Measurements from ENCODE around the gene OTUD4. TPM values are rescaled to one million over a fixed set of nuclear protein-coding genes. Genes with fewer than 3 reads are reported as not detected.

Gene OTUD4
- total and polyA plus RNA-seq, 4 donors = 5.3 to 27.5 (median 11.6) TPM

DNA sequence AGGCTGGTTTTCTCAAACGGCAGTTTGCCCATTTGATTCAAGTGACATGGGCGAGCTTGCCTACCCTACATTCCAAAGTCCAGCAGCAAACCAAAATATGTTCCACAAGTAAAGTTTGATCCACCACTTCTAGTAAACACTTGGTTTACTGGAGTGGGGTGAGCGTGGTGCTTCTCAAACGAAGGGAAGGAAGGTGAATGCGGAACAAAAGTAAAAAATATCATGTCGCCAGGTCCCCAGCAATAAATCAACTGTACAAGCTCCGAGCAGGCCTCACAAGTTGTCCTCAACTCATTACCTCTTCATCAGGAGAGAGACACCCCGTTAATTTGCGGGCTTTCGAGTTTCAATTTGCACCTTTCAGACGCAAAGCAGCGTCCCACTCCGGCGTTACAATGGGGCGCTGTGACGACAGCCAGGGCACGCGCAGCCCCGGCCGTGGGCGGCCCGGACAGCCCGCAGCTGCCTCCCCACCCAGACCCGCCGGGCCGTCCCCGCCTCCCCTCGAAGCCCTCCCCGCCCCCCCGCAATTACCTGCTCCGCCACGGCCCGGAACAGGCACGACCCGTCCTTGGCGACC lies 1.0 kb downstream of the OTUD4 start:
- no peaks in the 10 kb centered on the region for H3K27me3 ChIP-seq (ENCODE audit: control insufficient read depth in 4 of 4, insufficient read depth in 4 of 4, low read length in 3 of 4)
- peak; percentile 78 for DNase-seq (ENCODE audit: low spot score)

DNA sequence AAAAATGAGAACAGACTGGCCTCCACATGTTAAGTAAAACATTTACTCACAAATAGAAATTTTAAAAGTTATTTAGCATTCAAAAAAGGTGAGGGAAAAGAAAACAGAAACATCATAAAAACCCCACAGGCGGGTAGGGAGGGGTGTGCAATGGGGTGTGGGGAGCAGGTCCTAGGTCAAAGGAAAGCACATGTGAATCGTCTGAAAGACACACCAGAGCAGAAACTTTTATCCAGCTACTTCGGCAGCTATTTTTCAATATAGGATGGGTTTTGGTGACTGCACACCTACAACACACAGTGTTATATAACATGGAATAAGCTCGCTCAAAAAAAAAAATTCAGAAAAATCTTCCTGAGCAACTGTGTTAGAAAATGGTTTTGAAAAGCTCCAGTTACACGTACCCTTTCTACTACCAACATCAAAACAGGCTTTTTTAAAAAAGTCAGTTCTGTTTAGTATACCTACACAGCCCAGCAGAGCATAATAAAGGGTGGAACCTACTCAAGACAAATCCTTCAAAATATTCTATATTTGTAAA lies 1.6 kb downstream of the OTUD4 start:
- H3K36me3 ChIP-seq (ENCODE audit: control insufficient read depth in 4 of 4, insufficient read depth in 3 of 4, low read depth in 1 of 4, low read length in 3 of 4) = peaks cover 0 to 6% (median under 1%) of the 10 kb centered on the region in 4 donors
- peak overlapping the region; percentile 93 to 99 for H3K9ac ChIP-seq (ENCODE audit: low read depth in 1 of 2, low read length in 2 of 2)
- peak overlapping the region; percentile 86 to 89 (median 87) for H3K4me3 ChIP-seq (ENCODE audit: low read depth in 1 of 3, low read length in 3 of 3)
- peaks cover 12 to 25% (median 19%) of the 10 kb centered on the region in 4 donors for H3K4me1 ChIP-seq (ENCODE audit: control insufficient read depth in 4 of 4, insufficient read depth in 4 of 4, low read length in 3 of 4)
- no peaks in the 10 kb centered on the region for H3K9me3 ChIP-seq (ENCODE audit: control insufficient read depth in 4 of 4, low read length in 3 of 4)
- WGBS = 2% methylated on average over 5 of the region's 5 CpGs
- TF ChIP-seq, protein P1, sequence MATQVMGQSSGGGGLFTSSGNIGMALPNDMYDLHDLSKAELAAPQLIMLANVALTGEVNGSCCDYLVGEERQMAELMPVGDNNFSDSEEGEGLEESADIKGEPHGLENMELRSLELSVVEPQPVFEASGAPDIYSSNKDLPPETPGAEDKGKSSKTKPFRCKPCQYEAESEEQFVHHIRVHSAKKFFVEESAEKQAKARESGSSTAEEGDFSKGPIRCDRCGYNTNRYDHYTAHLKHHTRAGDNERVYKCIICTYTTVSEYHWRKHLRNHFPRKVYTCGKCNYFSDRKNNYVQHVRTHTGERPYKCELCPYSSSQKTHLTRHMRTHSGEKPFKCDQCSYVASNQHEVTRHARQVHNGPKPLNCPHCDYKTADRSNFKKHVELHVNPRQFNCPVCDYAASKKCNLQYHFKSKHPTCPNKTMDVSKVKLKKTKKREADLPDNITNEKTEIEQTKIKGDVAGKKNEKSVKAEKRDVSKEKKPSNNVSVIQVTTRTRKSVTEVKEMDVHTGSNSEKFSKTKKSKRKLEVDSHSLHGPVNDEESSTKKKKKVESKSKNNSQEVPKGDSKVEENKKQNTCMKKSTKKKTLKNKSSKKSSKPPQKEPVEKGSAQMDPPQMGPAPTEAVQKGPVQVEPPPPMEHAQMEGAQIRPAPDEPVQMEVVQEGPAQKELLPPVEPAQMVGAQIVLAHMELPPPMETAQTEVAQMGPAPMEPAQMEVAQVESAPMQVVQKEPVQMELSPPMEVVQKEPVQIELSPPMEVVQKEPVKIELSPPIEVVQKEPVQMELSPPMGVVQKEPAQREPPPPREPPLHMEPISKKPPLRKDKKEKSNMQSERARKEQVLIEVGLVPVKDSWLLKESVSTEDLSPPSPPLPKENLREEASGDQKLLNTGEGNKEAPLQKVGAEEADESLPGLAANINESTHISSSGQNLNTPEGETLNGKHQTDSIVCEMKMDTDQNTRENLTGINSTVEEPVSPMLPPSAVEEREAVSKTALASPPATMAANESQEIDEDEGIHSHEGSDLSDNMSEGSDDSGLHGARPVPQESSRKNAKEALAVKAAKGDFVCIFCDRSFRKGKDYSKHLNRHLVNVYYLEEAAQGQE (IDR thresholded peaks at IDR 0.05) = no peak
- no peak for TF ChIP-seq RAD21 (IDR thresholded peaks at IDR 0.05)
- TF ChIP-seq HNF4G (IDR thresholded peaks at IDR 0.05) = no peak
- TF ChIP-seq GABPA (IDR thresholded peaks at IDR 0.05 in 1 of 2, conservative IDR thresholded peaks at IDR 0.05 in 1 of 2) = no peak
- no peak for TF ChIP-seq TAF1 (conservative IDR thresholded peaks at IDR 0.05)
- TF ChIP-seq JUND (IDR thresholded peaks at IDR 0.05) = no peak
- TF ChIP-seq NR2F2 (IDR thresholded peaks at IDR 0.05) = no peak
- no peak for TF ChIP-seq FOXA2 (IDR thresholded peaks at IDR 0.05)
- TF ChIP-seq, protein P2, sequence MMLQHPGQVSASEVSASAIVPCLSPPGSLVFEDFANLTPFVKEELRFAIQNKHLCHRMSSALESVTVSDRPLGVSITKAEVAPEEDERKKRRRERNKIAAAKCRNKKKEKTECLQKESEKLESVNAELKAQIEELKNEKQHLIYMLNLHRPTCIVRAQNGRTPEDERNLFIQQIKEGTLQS (IDR thresholded peaks at IDR 0.05) = no peak
- TF ChIP-seq EGR1 (IDR thresholded peaks at IDR 0.05; ENCODE audit: low read depth in 2 of 2) = no peak
- TF ChIP-seq, protein P3, sequence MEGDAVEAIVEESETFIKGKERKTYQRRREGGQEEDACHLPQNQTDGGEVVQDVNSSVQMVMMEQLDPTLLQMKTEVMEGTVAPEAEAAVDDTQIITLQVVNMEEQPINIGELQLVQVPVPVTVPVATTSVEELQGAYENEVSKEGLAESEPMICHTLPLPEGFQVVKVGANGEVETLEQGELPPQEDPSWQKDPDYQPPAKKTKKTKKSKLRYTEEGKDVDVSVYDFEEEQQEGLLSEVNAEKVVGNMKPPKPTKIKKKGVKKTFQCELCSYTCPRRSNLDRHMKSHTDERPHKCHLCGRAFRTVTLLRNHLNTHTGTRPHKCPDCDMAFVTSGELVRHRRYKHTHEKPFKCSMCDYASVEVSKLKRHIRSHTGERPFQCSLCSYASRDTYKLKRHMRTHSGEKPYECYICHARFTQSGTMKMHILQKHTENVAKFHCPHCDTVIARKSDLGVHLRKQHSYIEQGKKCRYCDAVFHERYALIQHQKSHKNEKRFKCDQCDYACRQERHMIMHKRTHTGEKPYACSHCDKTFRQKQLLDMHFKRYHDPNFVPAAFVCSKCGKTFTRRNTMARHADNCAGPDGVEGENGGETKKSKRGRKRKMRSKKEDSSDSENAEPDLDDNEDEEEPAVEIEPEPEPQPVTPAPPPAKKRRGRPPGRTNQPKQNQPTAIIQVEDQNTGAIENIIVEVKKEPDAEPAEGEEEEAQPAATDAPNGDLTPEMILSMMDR (IDR thresholded peaks at IDR 0.05; ENCODE audit: low read depth, low read length, missing input control) = no peak
- TF ChIP-seq FOXA1 (IDR thresholded peaks at IDR 0.05) = no peak
- H3K27me3 ChIP-seq (ENCODE audit: control insufficient read depth in 4 of 4, insufficient read depth in 4 of 4, low read length in 3 of 4) = no peaks in the 10 kb centered on the region
- peak overlapping the region; percentile 98 to 99 for H3K27ac ChIP-seq (ENCODE audit: low read depth in 1 of 2, low read length in 2 of 2)
- peak; percentile 41 for DNase-seq (ENCODE audit: low spot score)

More for the DNA sequence above, 1.0 kb downstream of the OTUD4 start:
- Histone ChIP-seq H3K27ac (ENCODE audit: low read depth in 1 of 2, low read length in 2 of 2) (peak overlapping the region; percentile 98 to 99), H3K4me3 (ENCODE audit: low read depth in 1 of 3, low read length in 3 of 3) (peak overlapping the region; percentile 86 to 89 (median 87)), H3K36me3 (ENCODE audit: control insufficient read depth in 4 of 4, insufficient read depth in 3 of 4, low read depth in 1 of 4, low read length in 3 of 4) (peaks cover 0 to under 1% (median 0%) of the 10 kb centered on the region in 4 donors), H3K9ac (ENCODE audit: low read depth in 1 of 2, low read length in 2 of 2) (peak overlapping the region; percentile 93 to 99), H3K4me1 (ENCODE audit: control insufficient read depth in 4 of 4, insufficient read depth in 4 of 4, low read length in 3 of 4) (peaks cover 10 to 25% (median 19%) of the 10 kb centered on the region in 4 donors), H3K9me3 (ENCODE audit: control insufficient read depth in 4 of 4, low read length in 3 of 4) (no peaks in the 10 kb centered on the region)
- under 1% methylated on average over 36 of the region's 36 CpGs for WGBS
- TF ChIP-seq, protein P4, sequence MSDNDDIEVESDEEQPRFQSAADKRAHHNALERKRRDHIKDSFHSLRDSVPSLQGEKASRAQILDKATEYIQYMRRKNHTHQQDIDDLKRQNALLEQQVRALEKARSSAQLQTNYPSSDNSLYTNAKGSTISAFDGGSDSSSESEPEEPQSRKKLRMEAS (IDR thresholded peaks at IDR 0.05) = peak; percentile 17
- TF ChIP-seq TAF1 (conservative IDR thresholded peaks at IDR 0.05) (peak; percentile 48), RXRA (IDR thresholded peaks at IDR 0.05) (peak; percentile 13), YY1 (IDR thresholded peaks at IDR 0.05) (peak; percentile 36), HNF4G (IDR thresholded peaks at IDR 0.05) (peak; percentile 44), RAD21 (IDR thresholded peaks at IDR 0.05) (no peak), SP1 (IDR thresholded peaks at IDR 0.05) (peak; percentile 62), HNF4A (conservative IDR thresholded peaks at IDR 0.05) (peak; percentile 74 to 83), GABPA (IDR thresholded peaks at IDR 0.05 in 1 of 2, conservative IDR thresholded peaks at IDR 0.05 in 1 of 2) (no peak)
- TF ChIP-seq, protein P1 (IDR thresholded peaks at IDR 0.05) = peak; percentile 64
